H1 (cell line): ENCODE results near the gene ARAP2. TPM values are rescaled to one million over a fixed set of nuclear protein-coding genes. Genes with fewer than 3 reads are reported as not detected.

ENCODE experiments used
- CTCF ChIA-PET: fragments of 300-600 bp; sonication (Branson Sonifier 250); formaldehyde crosslinking; loops from one replicate; lab custom pipeline; 2021; ENCODE audit not compliant: partially characterized antibody; lab: Charles Lee
- POLR2A ChIA-PET: fragments of 300-600 bp; sonication (Branson Sonifier 250); formaldehyde crosslinking; loops from one replicate; lab custom pipeline; 2021; ENCODE audit warnings: inconsistent platforms; ENCODE audit not compliant: partially characterized antibody; lab: Charles Lee
- DNase-seq, 2 experiments: peaks; one replicate each; pipeline versions ENCODE4 v3.0.0 to v3.0.0-alpha.2; 2010 to 2022; ENCODE audit warnings: low spot score in 2 of 2, low read depth in 1 of 2, mixed read lengths in 1 of 2
- FAIRE-seq: peaks from 2 replicates; lab custom pipeline; 2011; peaks lifted over from hg19 to GRCh38; lab: Jason Lieb, UNC
- H2AFZ ChIP-seq: 2 replicates; pipeline ENCODE4 v1.8.1; 2012; ENCODE audit warnings: low read length, inconsistent platforms
- H2AK5ac ChIP-seq: 2 replicates; pipeline ENCODE4 v1.6.1; 2013; ENCODE audit warnings: low read depth, low read length
- H2BK120ac ChIP-seq: replicated peaks from 2 replicates; pipeline ENCODE3; 2013; ENCODE audit warnings: low read depth, low read length, inconsistent platforms
- H2BK12ac ChIP-seq: 2 replicates; pipeline ENCODE4 v1.6.1; 2013; ENCODE audit warnings: low read depth, low read length
- H2BK15ac ChIP-seq: 2 replicates; pipeline ENCODE4 v1.6.1; 2013; ENCODE audit warnings: low read length
- H2BK20ac ChIP-seq: 2 replicates; pipeline ENCODE4 v1.6.1; 2013; ENCODE audit warnings: low read length
- H2BK5ac ChIP-seq: 2 replicates; pipeline ENCODE4 v1.6.1; 2013; ENCODE audit warnings: low read depth, low read length
- H3K14ac ChIP-seq: 2 replicates; pipeline ENCODE4 v1.6.1; 2013; ENCODE audit warnings: inconsistent platforms; ENCODE audit not compliant: insufficient read length
- H3K18ac ChIP-seq: 2 replicates; pipeline ENCODE4 v1.6.1; 2013; ENCODE audit warnings: low read length; ENCODE audit errors: extremely low read depth
- H3K23ac ChIP-seq: 2 replicates; pipeline ENCODE4 v1.6.1; 2013; ENCODE audit warnings: inconsistent platforms; ENCODE audit not compliant: insufficient read length
- H3K23me2 ChIP-seq: 2 replicates; pipeline ENCODE4 v1.6.1; 2013; ENCODE audit warnings: low read depth, low read length
- H3K27ac ChIP-seq: 2 replicates; pipeline ENCODE4 v1.6.1; 2011; ENCODE audit warnings: low read depth, low read length, inconsistent platforms
- H3K27me3 ChIP-seq, 4 experiments: replicated peaks in 1 of 4; 1 replicate in 1 of 4; 2 replicates in 3 of 4; pipeline versions ENCODE4 v1.6.1 to v1.8.1; 2011 to 2013; ENCODE audit warnings: low read length in 3 of 4, mild to moderate bottlenecking in 3 of 4, inconsistent platforms in 2 of 4, mixed read lengths in 2 of 4, moderate library complexity in 1 of 4; ENCODE audit not compliant: control insufficient read depth in 3 of 4, insufficient read depth in 3 of 4; ENCODE audit errors: extremely low read depth in 1 of 4
- H3K36me3 ChIP-seq, 4 experiments: 2 replicates each; pipeline versions ENCODE4 v1.6.1 to v1.8.1; 2011 to 2013; ENCODE audit warnings: mild to moderate bottlenecking in 4 of 4, low read length in 3 of 4, moderate library complexity in 2 of 4, control low read depth in 1 of 4, inconsistent platforms in 1 of 4; ENCODE audit not compliant: insufficient read depth in 4 of 4, control insufficient read depth in 2 of 4
- H3K4ac ChIP-seq: replicated peaks from 2 replicates; pipeline ENCODE3; 2013; ENCODE audit warnings: low read length, low read depth, mixed read lengths, inconsistent platforms; ENCODE audit not compliant: insufficient read length
- H3K4me1 ChIP-seq, 4 experiments: replicated peaks in 1 of 4; 1 replicate in 1 of 4; 2 replicates in 3 of 4; pipeline versions ENCODE4 v1.6.1 to v1.8.1; 2011 to 2013; ENCODE audit warnings: low read length in 3 of 4, inconsistent platforms in 2 of 4, mixed read lengths in 1 of 4; ENCODE audit not compliant: insufficient read depth in 4 of 4, control insufficient read depth in 3 of 4
- H3K4me2 ChIP-seq, 2 experiments: 2 replicates each; pipeline versions ENCODE4 v1.6.1 to v1.8.1; 2011 to 2013; ENCODE audit warnings: low read depth in 2 of 2, low read length in 2 of 2, control low read depth in 1 of 2, inconsistent platforms in 1 of 2, mild to moderate bottlenecking in 1 of 2; ENCODE audit not compliant: insufficient read depth in 1 of 2
- H3K4me3 ChIP-seq, 4 experiments: fragments of 200-600, 300-600 bp in 1 of 4; sonication (generic), shearing (Covaris generic), sonication (Bioruptor Twin) in 1 of 4; 2 replicates each; pipeline versions ENCODE4 v1.5.1 to v1.8.1; 2011 to 2016; ENCODE audit warnings: low read length in 4 of 4, low read depth in 3 of 4, control low read depth in 2 of 4, inconsistent platforms in 2 of 4, mild to moderate bottlenecking in 2 of 4, mixed read lengths in 1 of 4, moderate library complexity in 1 of 4; ENCODE audit not compliant: insufficient read depth in 2 of 4; ENCODE audit errors: extremely low read depth in 1 of 4
- H3K56ac ChIP-seq: replicated peaks from 2 replicates; pipeline ENCODE3; 2013; ENCODE audit warnings: low read depth, mild to moderate bottlenecking, mixed read lengths, low read length, inconsistent platforms; ENCODE audit not compliant: insufficient read length
- H3K79me1 ChIP-seq: 2 replicates; pipeline ENCODE4 v1.6.1; 2013; ENCODE audit warnings: low read depth, low read length, control low read depth
- H3K79me2 ChIP-seq, 2 experiments: 2 replicates each; pipeline versions ENCODE4 v1.6.1 to v1.8.1; 2012 to 2013; ENCODE audit warnings: low read length in 2 of 2, mild to moderate bottlenecking in 2 of 2, inconsistent platforms in 1 of 2; ENCODE audit not compliant: insufficient read depth in 2 of 2, control insufficient read depth in 1 of 2
- H3K9ac ChIP-seq, 4 experiments: replicated peaks in 1 of 4; 1 replicate in 1 of 4; 2 replicates in 3 of 4; pipeline versions ENCODE4 v1.6.1 to v1.8.1; 2011 to 2013; ENCODE audit warnings: low read depth in 3 of 4, low read length in 3 of 4, control low read depth in 2 of 4, mild to moderate bottlenecking in 2 of 4, moderate library complexity in 2 of 4, inconsistent platforms in 1 of 4; ENCODE audit errors: extremely low read depth in 1 of 4
- H3K9me3 ChIP-seq, 2 experiments: 2 replicates each; pipeline versions ENCODE4 v1.6.1 to v1.8.1; 2012 to 2013; ENCODE audit warnings: mild to moderate bottlenecking in 2 of 2, moderate library complexity in 2 of 2, control low read depth in 1 of 2, inconsistent platforms in 1 of 2, low read depth in 1 of 2, low read length in 1 of 2, mixed read lengths in 1 of 2; ENCODE audit not compliant: insufficient read depth in 2 of 2
- H4K20me1 ChIP-seq, 2 experiments: replicated peaks in 1 of 2; 2 replicates each; pipeline versions ENCODE3 to v1.8.1; 2011 to 2013; ENCODE audit warnings: inconsistent platforms in 2 of 2, low read length in 2 of 2, mild to moderate bottlenecking in 1 of 2; ENCODE audit not compliant: insufficient read depth in 2 of 2, control insufficient read depth in 1 of 2
- H4K5ac ChIP-seq: 2 replicates; pipeline ENCODE4 v1.6.1; 2013; ENCODE audit warnings: low read length, low read depth, mixed read lengths, inconsistent platforms; ENCODE audit not compliant: insufficient read length
- H4K8ac ChIP-seq: 2 replicates; pipeline ENCODE4 v1.8.0; 2013; ENCODE audit warnings: mild to moderate bottlenecking, moderate library complexity, low read length, inconsistent platforms; ENCODE audit not compliant: insufficient read depth; ENCODE audit errors: extremely low read depth
- H4K91ac ChIP-seq: replicated peaks from 2 replicates; pipeline ENCODE3; 2013; ENCODE audit warnings: low read length, mixed read lengths, inconsistent platforms; ENCODE audit not compliant: insufficient read length
- CBX5 ChIP-seq: fragments of 300-800, 300-1000 bp; sonication (generic); IDR thresholded peaks from 2 replicates; pipeline ENCODE4 v1.7.1; 2016; ENCODE audit warnings: antibody characterized with exemption, low read length, low read depth
- HDAC2 ChIP-seq, 2 experiments: fragments of 300-600 bp in 1 of 2; sonication (generic) in 1 of 2; IDR thresholded peaks; 2 replicates each; pipeline ENCODE4 v1.6.1; 2011 to 2012; ENCODE audit warnings: low read depth in 2 of 2, low read length in 2 of 2, mild to moderate bottlenecking in 2 of 2, moderate library complexity in 2 of 2, borderline replicate concordance in 1 of 2, inconsistent platforms in 1 of 2
- NRF1 ChIP-seq: IDR thresholded peaks from 2 replicates; pipeline ENCODE4 v1.6.1; 2011; ENCODE audit warnings: mild to moderate bottlenecking, low read depth, low read length, improper control_type of control experiment
- SRF ChIP-seq: IDR thresholded peaks from 2 replicates; pipeline ENCODE4 v1.6.1; 2011; ENCODE audit warnings: mild to moderate bottlenecking, low read depth, low read length, moderate library complexity
- YY1 ChIP-seq: IDR thresholded peaks from 2 replicates; pipeline ENCODE4 v1.6.1; 2011; ENCODE audit warnings: low read depth, mild to moderate bottlenecking, low read length
- WGBS, 2 experiments: shearing (Covaris generic) in 1 of 2; methylation state at CpG; one replicate each; pipeline versions ENCODE4 v1.1.6 to v1.1.7; 2013 to 2015; ENCODE audit warnings: low lambda C conversion rate in 2 of 2, mixed read lengths in 2 of 2, inconsistent platforms in 1 of 2, low coverage in 1 of 2, missing lambda C conversion rate in 1 of 2; ENCODE audit not compliant: insufficient replicate concordance in 2 of 2, insufficient coverage in 1 of 2, insufficient read length in 1 of 2; ENCODE audit errors: extremely low coverage in 1 of 2, missing lambda C conversion rate in 1 of 2; 5-methylcytosine and 5-hydroxymethylcytosine counted together
- polyA plus RNA-seq, 7 experiments: library from polyadenylated mRNA; depleted of rRNA in 3 of 7; stranded (reverse) in 5 of 7; unstranded in 2 of 7; fragments of >200 nt in 5 of 7; fragments of 200-250 nt in 2 of 7; gene quantifications; 1 replicate in 5 of 7; 2 replicates in 1 of 7; 4 replicates in 1 of 7; pipeline versions ENCODE4 v1.2.1 to v1.2.3, GENCODE V29; 2011 to 2013; ENCODE audit warnings: missing spikeins in 2 of 7, mixed read lengths in 2 of 7
- total RNA-seq: library from RNA; stranded (reverse); fragmentation: NEBNext Ultra II Directional; extraction: Animal tissue kit (Norgen Biotek cat#: 25700); gene quantifications from 2 replicates; pipeline ENCODE4 v1.2.1, GENCODE V29; 2021

ARAP2 gene
- total and polyA plus RNA-seq, 2 of the 8 experiments (the other 6 are each of a cell fraction or from before 2014, with no cell fraction given): 0.15 to 2.3 TPM

DNA sequence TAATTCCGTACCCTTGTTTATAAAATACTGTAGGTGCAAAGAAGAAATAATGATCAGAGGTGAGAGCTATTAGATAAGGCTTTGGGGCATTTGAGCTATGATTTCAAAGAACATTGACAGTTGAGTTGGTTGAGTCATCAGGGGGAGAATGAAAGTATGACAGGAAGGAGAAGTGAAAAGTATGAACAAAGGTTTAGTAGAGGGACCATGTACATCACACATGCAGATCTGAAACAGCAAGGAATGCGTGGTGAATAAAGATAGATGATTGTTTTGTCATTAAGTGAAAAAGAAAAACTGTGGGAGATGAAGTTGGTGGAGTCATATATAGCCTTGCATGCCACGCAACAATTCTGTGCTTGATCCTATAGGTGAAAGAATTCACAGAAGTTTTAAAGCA lies 163.1 kb downstream of the ARAP2 start:
- H2BK120ac ChIP-seq: no peak overlapping the region
- no peak overlapping the region for H3K18ac ChIP-seq
- no peak overlapping the region; a peak in 1 of 7 replicates for H3K9ac ChIP-seq
- no peaks in the 10 kb centered on the region for H3K23me2 ChIP-seq
- H3K56ac ChIP-seq: no peak overlapping the region
- H3K36me3 ChIP-seq: no peaks in the 10 kb centered on the region
- no peak overlapping the region for H4K8ac ChIP-seq
- no peak overlapping the region for H2BK12ac ChIP-seq
- CTCF ChIA-PET: no interaction called here
- H3K14ac ChIP-seq: no peak overlapping the region
- H2BK20ac ChIP-seq: no peak overlapping the region
- no peak for FAIRE-seq
- H3K27me3 ChIP-seq: no peaks in the 10 kb centered on the region
- no peak overlapping the region for H2AK5ac ChIP-seq
- H3K23ac ChIP-seq: no peak overlapping the region
- H2BK15ac ChIP-seq: no peak overlapping the region
- 88% methylated on average over 3 of the region's 3 CpGs; no CpG with 5 or more reads in 1 of the 2 experiments for WGBS, 2 experiments
- H3K4me1 ChIP-seq: no peaks in the 10 kb centered on the region
- H4K5ac ChIP-seq: no peak overlapping the region
- POLR2A ChIA-PET: no interaction called here
- H4K91ac ChIP-seq: no peak overlapping the region
- H3K4me2 ChIP-seq: no peak overlapping the region
- H2BK5ac ChIP-seq: no peak overlapping the region
- H2AFZ ChIP-seq: no peak overlapping the region
- no peak overlapping the region for H3K4me3 ChIP-seq
- no peaks in the 10 kb centered on the region for H3K79me2 ChIP-seq
- H3K4ac ChIP-seq: no peak overlapping the region
- H3K27ac ChIP-seq: no peak overlapping the region
- TF ChIP-seq HDAC2 (IDR thresholded peaks at IDR 0.05; ENCODE audit: borderline replicate concordance in 1 of 2, low read depth in 2 of 2, low read length in 2 of 2) (no peak), YY1 (no peak), NRF1 (no peak), CBX5 (no peak), SRF (no peak)
- no peak for DNase-seq
- H3K79me1 ChIP-seq: no peaks in the 10 kb centered on the region
- no peaks in the 10 kb centered on the region for H4K20me1 ChIP-seq
- no peaks in the 10 kb centered on the region for H3K9me3 ChIP-seq
